Transverse colon (tissue), 3 donors: Measurements from ENCODE around the gene ATF6.

Source experiments
- EP300 ChIP-seq: sonication (generic); formaldehyde crosslinking; IDR thresholded peaks from one replicate; pipeline ENCODE4 v1.6.1; 2017; ENCODE audit warnings: antibody characterized with exemption, low read depth
- POLR2A ChIP-seq: fragments of 450-650 bp; IDR thresholded peaks from one replicate; pipeline ENCODE4 v1.6.1; 2016; ENCODE audit warnings: antibody characterized with exemption, mild to moderate bottlenecking, moderate library complexity
- POLR2AphosphoS5 ChIP-seq, 3 donors: sonication (generic); formaldehyde crosslinking; IDR thresholded peaks; one replicate each; pipeline ENCODE4 v1.6.1; 2016; ENCODE audit warnings: antibody characterized with exemption in 3 of 3

- TF ChIP-seq POLR2AphosphoS5 (IDR thresholded peaks at IDR 0.05) (no peak), POLR2A (no peak), EP300 (no peak)
Measured at GRCh38 chr1:161900160-161900559, 134.0 kb downstream of the ATF6 start.
